ENCODE results near the gene PRAMEF6.
"Not testable (repeated sequence)": the region's sequence is repeated elsewhere in the genome, so short reads cannot be mapped to it uniquely, and the experiment has no call there.

PRAMEF6 gene

DNA sequence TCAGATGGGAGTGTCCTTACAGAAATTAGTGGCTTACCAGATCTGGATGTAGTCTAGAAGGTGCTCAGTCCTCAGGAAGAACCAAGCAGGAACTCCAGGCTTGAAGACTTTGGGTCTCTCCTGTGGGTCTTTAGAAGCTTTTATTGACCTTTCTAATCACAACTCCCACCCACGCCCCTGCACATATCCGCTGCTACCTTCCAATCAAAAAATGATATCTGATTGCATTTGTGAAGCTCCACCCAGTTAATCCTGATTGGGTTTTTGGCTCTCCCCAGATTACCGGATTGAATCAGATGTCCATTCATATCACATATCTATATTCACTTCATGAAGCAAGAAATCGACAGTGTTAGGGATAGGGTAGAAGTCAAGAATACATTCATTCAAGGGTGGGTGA lies at the start of gene PRAMEF6:
Gene PRAMEF6 (minus strand): TSS at position 101 of the 400 bp plus-strand sequence. CDS start 5,062 bp downstream, outside the sequence.
- DNase-seq, result not testable (repeated sequence)

DNA sequence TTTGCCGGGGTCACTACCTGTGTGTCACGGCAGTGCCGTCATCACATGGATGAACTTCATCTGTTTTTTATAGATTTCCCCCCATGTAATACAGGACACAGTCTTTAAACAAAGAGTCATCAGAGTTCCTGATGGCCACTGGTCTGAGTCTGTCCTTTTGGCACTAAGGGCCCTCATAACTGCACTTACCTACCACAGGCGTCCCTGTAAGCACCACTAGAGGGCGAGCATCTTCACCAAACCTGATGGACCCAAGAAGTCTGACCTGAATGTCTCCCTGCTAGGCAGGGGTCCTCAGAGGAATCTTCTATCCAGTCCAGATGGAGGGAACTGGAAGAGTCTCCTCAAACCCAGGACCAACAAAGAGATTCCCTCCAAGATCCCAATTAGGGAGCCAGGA lies 23.0 kb downstream of the PRAMEF6 start:
- not testable (repeated sequence) for DNase-seq

- DNase-seq, result not testable (repeated sequence)
Observed at GRCh38 chr1:12921749-12922148, 25.6 kb downstream of the PRAMEF6 start.

- not testable (repeated sequence) for DNase-seq
Observed at GRCh38 chr1:12916310-12916709, 31.1 kb downstream of the PRAMEF6 start, which contains the start of gene PRAMEF7. Gene PRAMEF7, plus strand, starts transcription at chr1:12916610. Its CDS starts 1,083 bp downstream, at chr1:12917693.

DNA sequence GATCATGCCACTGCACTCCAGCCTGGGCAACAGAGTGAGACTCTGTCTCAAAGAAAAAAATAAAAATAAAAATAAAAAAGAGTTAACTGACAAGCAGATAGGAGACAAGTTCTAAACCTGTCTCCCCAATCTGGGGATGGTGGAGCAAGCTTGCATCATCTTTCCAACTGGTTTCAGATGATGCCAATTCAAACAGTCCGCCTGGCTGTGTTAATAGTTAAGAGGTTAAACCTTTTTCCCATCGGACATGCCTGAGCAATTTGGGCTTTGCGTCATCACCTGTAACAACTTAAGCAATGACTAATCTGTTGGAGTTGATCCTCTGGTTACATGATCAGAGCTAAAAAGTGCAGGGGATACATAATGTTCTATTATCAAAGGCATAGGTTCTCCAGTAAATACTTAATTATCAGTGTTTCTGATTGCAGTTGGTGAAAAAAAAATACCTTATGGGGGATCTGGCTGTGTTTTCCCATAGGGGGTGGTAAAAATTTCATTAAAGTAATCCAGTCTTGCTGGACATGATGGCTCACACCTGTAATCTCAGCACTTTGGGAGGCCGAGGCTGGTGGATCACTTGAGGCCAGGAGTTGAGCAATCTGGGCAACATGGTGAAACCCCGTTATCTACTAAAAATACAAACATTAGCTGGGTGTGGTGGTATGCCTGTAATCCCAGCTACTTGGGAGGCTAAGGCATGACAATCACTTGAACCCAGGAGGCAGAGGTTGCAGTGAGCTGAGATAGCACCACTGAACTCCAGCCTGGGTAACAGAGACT lies 43.4 kb downstream of the PRAMEF6 start:
- not testable (repeated sequence) for DNase-seq

DNA sequence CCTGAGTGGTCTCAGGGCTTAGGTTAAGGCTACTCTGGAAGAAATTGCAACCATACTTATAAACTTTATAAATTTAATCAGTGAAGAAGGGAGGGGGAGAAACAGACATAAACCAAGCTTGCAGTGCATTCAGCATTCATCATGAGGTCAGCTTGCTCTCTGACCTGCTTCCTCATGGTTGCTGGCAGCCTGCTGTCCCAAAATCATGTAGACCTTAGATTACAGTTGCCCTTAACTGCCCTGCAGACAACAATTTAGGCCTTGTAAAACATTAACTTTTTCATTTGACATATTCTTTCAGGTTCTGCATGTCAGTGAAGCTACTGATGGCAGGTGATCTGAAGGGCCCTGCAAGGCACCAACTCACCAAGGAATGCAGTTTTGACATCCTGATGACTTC lies 48.2 kb downstream of the PRAMEF6 start:
- DNase-seq, result not testable (repeated sequence)

DNA sequence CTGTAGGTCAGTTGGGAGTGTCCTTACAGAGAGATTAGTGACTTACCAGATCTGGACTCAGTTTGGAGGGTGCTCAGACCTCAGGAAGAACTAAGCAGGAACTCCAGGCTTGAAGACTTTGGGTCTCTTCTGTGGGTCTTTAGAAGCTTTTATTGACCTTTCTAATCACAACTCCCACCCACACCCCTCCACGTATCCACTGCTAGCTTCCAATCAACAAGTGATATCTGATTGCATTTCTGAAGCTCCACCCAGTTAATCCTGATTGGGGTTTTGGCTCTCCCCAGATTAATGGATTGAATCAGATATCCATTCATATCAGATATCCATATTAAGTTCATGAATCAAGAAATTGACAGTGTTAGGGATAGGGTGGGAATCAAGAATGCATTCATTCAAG lies 49.2 kb downstream of the PRAMEF6 start, which contains the start of gene PRAMEF10:
Gene PRAMEF10 (minus strand): TSS at position 101 of the 400 bp plus-strand sequence. CDS start 2,423 bp downstream, outside the sequence.
- DNase-seq, result not testable (repeated sequence)

Measured in activated CD4-positive, alpha-beta T cell treated with anti-CD3 and anti-CD28 coated beads for 48 hours (primary cell).